GM19397 (cell line): ENCODE measurements around the gene TLX2.

Experiments
- ATAC-seq: cut with Tn5 transposase; IDR thresholded peaks from one replicate; pipeline ENCODE4 v1.9.1; 2021; ENCODE audit warnings: mild to moderate bottlenecking, moderate library complexity; ENCODE audit not compliant: unreplicated experiment

The TLX2 gene

DNA sequence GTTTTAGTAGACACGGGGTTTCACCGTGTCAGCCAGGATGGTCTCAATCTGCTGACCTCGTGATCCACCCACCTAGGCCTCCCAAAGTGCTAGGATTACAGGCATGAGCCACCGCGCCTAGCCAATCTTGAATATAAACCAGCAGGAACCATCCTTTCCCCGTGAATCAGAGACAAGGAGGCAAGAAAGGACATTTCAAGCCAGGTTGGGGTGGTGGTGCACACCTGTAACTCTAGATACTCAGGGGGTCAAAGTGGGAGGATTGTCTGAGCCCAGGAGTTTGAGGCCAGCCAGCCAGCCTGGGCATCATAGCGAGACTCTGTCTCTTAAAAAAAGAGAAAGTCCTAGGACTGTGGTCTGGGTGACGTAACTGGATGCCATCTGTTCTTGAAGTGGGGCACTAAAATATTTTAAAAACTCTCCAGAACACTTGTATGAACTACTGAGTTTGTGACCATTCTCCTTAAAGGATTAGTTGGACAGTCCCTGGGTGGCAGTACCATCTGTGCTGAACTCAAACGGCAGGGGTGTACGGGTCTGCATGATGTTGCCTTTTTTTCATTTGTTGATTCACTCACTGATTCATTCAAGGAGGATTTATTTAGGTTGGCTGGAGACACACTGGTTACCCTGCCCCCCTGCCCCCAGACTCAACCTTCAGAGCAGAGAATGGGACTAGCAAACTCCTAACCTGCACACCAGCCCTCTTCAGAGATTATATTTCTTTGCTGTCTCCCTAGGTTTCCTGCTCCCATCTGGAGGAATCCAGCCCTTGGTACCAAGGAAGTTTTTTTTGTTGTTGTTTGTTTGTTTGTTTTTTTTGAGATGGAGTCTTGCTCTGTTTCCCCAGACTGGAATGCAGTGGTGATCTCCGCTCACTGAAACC lies 2.9 kb upstream of the TLX2 start:
- no peak for ATAC-seq

DNA sequence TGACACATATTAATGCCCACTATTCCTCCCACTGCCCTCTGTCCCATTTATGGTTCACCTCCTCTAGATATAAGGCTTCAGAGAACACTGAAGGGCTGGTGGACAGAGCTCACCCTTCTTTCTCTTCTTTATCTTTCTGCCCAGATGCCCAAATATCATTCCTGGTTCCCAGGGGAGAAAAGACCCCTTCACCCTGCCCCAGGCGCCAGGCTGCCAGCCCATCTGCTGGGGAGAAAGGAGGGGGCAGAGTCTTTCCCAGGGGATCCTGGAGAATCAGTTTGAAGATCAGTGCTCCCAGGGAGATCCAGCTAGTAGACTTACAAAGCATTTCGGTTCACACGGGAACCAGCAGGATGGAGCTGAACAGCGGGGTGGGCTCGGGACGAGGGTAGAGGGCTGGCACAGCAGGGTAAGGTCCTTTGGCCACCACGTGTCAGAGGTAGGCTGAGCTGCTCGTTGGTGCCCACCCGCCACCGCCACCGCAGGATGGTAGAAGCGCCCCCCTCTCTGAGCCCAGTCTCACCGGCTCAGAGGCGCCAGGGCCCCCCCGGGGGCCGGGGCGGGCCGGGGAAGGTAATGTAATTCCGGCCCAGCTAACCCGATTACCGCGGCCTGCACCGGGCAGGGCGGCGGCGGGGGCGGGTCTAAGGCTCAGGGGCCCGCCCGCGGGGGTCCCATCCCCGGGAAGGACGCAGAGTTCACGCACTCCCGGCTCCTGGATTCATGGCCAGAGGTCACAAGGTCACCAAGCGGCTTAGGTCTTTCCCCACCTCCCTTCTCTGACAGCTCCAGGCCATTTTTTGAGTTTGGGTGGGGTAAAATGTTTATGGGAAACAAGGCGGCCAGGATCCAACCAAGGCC lies 1.3 kb upstream of the TLX2 start:
- no peak for ATAC-seq

DNA sequence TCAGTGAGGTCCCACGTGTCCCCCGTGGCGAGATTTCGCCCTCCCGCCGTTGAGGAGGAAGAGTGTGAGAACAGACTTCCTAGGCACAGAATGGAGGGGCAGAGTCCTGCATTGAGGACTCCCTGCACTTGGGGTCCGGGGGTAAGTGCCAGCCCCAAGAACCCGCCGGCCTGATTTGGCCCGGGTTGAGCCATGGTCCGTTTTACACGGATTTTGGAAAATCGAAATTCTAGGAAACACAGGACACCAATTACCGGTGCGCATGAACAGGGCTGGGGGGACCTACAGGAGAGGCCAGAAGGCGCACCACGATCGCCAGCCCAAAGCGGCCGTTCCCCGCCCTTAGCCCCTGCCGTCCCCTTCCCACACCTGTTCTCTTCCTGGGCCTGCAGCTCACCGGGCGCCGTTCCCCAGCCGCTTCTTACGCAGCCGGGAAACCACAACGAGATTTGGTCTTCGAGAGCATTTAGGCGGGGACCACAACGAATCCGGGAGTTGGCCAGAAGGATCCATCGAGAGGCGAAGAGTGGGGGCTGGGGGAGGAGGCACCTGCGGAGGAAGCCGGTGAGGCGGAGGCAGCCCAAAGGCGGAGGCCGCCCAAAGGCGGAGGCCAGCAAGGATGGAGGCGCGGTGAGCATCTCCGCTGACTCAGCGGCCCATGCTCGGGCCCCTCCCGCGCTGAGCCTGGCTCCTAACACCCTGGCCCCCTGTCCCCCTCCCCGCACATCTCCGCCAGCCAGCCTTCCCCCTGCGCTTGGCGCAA lies 464 bp upstream of the TLX2 start:
- ATAC-seq: no peak

DNA sequence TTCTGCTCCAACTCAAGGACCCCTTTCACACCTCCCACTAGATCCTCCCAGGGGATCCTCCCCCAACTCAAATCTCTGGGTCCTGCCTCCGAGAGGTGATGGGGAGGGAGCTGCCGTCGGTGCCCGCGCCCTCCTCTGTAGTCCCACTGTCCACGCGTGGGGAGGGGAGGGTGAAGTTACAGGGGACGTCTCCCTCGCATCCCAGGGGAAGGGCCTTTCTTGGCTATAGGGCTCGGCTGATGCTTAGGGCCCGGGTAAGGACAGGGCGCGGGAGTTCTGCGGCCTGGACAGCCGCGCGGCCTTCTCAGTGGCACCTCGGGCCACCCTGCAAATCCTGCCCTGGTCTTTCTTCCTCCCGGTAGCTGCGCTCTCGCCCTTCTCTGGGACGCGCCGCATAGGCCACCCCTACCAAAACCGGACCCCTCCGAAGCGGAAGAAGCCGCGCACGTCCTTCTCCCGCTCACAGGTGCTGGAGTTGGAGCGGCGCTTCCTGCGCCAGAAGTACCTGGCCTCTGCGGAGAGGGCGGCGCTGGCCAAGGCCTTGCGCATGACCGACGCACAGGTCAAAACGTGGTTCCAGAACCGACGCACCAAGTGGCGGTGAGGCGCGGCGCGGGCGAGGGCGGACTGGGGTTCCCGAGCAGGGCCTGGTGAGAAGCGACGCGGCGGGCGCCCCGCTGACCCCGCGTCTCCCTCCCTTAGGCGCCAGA lies 1.2 kb downstream of the TLX2 start:
- no peak for ATAC-seq

DNA sequence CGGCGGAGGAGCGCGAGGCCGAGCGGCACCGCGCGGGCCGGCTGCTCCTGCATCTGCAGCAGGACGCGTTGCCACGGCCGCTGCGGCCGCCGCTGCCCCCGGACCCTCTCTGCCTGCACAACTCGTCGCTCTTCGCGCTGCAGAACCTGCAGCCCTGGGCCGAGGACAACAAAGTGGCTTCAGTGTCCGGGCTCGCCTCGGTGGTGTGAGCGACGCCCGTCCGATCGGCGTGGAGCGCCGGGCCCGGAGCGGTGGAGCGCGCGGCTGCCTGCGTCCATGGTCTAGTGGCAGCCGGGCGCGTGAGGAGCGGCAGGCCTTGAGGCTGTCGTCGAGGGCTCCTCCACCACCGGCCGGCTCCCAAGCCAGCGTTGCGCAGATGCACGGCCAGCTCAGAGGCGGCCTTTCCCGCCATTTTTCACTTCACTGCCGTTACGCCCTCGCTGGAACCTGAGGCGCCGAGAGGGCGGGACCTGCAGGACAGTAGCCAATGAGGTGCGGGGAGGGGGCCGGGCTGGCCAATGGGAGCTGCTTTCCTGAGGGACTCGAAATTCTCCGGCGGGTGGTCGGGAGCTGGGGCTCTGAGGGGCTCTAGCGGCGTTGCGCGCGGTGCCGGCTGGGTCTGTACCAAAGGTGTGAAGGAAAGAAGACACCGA lies 1.9 kb downstream of the TLX2 start:
- ATAC-seq: peak; percentile 68

DNA sequence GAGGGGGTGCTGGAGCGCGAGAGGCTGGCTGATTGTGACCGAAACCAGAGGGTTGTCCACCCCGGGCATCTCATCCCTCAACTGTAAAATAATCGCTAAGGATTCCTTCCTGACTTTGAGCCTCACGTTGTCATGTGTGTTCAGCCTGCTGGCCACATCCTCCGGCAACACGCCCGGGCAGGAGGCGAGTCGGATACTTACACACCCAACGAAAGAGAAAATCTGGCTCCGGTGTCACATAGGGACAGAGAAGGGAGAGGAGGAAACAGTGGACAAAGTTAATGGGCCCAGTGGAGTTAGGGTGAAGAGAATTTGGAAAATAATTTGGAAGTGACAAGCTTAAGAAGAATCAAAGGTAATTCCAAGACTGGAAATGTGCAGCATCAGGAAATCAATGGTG lies 2.4 kb downstream of the TLX2 start:
- ATAC-seq: no peak

DNA sequence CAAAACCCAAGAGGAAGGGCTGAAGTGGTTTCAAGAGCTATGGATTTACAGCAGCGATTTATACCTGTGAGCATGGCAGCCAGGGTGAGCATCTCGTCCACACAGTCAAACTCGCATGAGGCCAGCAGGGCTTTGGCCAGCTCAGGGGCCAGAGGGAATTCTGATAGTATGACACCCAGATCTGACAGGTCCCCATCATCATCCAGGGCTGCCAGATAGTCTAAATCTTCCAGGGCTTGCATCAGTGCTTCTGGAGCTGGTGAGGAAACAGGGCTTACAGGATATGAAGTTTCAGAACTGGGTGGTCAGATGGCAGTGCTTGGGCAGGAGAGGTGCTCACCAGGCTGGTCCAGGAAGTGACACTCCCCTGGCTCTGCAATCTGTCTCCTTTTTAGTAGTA lies 8.3 kb downstream of the TLX2 start:
- ATAC-seq: no peak

DNA sequence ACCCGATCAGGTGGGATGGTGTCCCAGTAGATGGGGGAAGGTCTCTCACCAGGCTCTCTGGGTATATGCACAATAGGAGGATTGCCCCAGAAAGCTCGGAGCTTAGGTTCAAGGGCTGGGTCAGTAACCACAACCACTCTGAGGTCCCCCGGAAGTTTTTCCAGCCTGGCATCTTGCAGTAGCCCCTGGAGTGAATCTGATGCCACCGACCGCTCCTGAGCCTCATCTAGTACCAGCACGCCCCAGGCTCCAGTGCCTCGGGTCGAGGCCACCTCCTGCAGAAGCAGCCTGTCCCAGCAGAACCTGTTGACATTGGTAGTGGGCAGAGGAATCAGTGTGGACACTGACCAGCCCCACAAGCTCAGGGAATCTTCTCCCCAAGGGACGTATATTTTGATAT lies 9.8 kb downstream of the TLX2 start:
- ATAC-seq: no peak

DNA sequence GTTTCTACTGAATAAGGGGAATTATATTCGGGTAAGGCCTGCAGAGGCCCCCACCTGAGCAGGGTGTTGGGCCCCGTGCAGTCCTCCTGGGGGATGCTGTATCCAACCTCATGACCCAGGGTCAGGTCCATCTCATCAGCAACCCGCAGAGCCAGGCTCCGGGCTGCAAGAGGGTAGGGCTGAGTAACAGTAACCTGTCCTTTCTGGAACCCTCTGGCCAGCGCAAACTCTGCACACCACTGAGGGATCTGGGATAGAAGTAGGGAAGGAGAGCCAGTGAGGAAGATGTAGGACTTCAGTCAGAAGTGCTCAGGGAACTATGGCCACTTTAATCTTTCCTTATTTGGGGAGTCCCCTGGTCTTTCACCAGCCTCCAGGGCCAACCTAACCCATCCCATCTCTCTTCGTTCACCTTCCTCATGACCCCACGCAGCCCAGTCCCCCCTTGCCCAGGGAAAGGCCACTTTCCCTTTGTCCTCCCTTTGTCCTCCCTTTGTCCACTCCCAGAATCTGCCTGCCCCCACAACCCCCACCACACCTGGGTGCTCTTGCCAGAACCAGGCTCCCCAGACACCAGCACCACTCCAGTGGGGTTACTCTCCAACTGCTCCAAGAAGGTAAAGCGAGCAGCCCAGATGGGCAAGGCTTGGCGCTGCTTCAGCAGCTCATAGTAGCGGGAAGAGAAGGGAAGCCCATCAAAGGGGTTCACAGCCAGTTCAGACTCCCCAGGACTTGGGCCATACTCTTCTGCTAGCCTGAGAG lies 10.9 kb downstream of the TLX2 start:
- no peak for ATAC-seq

DNA sequence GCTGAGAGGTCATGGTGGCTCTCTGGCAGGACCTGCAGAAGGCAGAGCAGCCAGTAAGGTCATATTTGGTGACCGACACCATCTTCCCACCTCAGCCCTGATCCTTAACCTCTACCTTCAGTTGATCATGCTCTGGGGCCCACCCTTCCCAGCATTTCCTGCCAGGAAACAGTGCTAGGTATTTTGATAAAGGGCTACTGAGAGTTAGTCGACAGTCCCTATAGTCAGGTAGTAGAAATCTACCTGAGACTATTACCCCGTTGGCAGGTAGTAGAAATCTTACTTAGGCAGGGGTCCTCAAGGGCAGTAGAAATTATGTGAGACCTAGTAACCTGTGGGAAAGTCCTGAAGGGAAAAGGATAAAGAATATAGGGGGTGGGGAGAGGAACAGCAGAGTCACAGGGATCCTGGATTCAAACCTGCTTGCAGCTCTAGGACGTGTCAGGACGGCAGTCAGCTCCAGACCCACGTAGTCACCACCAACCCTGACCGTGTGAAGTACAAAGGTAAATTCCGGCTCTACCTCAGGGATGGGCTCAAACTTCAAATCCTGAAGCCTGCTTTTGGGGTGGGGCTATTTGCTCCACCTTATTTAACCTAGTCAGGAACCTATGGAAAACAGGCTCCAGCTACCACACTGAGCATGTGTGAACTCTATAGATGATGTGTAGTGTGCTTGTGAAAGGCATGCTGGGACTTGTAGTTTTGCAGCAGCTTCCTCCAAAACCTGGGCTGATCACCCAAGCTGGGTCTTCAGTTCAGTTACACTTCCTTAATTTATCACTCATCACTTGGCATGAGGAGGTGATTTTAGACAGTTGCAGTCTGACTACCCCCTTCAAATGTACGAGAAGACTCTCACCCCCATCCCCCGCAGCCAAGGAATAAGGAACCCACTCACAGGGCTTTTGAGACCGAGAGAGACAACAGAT lies 11.7 kb downstream of the TLX2 start, which contains the start of gene DQX1:
Gene DQX1, minus strand, starts transcription at position 515 of the 932 bp plus-strand sequence. Its CDS starts 502 bp downstream, at position 13.
- no peak for ATAC-seq

DNA sequence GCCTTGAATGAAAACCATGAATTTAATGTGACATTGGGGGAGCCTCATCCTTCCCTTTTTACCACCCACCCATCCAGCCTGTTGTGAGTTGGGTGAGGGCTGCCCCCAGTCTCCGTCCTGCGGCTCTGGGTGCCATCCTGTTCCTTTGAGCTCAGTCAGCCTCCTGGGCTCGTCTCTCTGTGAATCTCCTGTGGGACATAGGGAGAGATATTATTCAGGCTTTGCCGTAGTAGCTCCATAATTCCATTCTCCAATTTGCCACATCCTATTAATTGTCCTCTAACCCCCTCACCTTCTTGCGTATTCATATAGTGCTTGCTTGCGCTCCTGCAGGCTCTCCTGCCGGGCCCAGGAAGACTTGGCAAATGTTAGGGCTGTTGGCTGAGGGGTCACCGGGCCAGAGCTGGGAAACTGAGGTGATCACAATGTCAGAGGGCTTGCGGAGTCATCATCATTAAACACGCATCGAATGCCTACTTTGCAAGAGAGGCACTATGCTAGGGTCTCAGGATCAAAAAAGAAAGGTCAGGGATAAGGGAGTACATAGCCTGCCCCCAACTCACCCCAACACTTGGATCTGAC lies 12.5 kb downstream of the TLX2 start:
- no peak for ATAC-seq

DNA sequence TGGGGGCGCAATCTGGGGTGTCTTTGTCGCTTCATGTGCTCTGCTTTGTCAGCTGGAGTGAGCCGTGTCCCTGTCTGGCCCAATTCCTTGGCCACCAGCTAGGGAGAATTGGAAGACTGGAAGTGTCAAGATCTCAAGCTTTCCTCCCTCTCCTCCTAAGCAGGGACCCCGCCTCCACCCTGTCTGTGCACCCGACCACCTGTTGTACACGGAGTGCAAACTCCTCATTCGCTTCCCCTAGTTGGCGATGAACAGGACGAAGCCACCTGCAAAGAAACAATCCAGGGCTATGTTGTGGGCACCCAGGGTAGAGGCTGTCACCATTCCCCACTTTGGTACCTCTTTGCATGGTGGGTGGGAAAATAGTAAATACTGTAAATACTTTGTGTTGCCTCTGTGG lies 13.5 kb downstream of the TLX2 start:
- ATAC-seq: no peak

DNA sequence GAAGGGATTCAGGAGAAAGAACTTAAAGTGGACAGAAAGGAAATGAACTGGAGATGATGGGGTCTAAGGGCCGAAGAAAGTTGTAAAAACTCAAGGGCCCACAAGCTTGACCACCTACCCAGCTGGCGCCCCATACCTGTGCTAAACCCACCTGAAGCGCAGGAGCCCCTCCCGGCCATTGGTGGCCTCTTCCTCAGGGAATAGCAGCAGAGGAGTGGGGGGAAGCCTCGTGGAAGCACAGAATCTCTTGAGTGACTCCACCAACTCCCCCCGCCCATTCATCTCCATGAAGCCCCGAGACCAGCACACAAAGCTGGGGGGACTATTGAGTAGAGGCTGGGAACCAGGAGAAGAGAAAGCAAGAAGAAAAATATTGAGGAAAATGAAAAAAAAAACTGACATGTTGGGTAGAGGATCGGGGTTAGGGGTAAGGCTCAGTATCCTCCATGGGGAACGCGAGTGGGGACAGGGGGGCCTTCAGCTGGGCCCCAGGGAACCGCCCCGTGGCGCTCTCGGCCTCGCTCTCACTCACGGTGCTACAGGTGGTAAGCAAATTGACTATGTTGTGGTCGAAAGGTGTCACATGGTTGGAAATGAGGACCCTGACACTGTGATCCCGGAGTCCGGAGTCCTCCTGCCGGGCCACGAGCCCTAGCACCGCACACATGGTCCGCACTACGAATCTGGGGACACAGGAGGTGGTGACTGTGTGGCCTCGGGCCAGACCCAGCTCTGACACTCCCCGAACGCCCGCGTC lies 14.5 kb downstream of the TLX2 start:
- ATAC-seq: peak; percentile 6

DNA sequence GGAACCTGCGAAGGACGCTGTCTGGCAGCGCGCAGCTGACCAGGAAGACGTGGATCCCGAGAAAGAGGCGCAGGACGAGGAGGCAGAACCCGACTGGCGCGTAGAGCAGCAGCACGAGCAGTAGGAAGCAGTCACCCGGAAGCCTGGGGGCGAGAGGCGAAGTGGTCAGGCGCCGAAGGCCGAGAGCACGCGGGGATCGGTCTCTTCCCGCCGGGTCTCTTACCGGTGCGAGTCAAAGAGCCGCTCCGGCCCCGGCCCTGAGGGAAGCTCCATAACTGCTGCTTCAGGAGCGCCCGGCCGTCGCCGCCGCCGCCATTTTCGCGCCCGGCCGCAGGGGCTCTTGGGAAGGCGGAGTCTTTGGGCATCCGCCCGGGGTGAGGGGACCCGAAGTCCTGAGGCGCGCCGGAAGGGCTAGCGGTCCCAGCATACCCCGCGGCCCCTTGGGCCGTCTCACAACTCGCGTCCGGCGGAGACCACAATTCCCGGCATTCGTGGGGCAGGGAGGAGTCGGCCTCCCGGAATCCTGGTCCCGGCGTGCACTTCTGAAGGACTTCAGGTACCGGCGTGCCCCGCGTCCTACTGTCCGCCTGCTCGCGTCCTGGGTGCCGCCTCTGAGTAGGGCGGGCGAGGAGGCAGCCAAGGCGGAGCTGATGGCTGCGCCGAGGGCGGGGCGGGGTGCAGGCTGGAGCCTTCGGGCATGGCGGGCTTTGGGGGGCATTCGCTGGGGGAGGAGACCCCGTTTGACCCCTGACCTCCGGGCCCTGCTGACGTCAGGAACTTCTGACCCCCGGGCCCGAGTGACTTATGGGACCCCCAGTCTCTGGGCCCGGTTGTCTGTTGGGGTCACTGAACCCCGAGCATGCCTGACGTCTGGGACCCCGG lies 15.3 kb downstream of the TLX2 start, which contains the start of the genes AUP1 and HTRA2:
Gene AUP1, minus strand, starts transcription at position 350 of the 882 bp plus-strand sequence. Its CDS starts 77 bp downstream, at position 273.
Gene HTRA2, plus strand, starts transcription at position 577 of the 882 bp plus-strand sequence. Its CDS starts 74 bp downstream, at position 651.
- peak; percentile 80 for ATAC-seq

DNA sequence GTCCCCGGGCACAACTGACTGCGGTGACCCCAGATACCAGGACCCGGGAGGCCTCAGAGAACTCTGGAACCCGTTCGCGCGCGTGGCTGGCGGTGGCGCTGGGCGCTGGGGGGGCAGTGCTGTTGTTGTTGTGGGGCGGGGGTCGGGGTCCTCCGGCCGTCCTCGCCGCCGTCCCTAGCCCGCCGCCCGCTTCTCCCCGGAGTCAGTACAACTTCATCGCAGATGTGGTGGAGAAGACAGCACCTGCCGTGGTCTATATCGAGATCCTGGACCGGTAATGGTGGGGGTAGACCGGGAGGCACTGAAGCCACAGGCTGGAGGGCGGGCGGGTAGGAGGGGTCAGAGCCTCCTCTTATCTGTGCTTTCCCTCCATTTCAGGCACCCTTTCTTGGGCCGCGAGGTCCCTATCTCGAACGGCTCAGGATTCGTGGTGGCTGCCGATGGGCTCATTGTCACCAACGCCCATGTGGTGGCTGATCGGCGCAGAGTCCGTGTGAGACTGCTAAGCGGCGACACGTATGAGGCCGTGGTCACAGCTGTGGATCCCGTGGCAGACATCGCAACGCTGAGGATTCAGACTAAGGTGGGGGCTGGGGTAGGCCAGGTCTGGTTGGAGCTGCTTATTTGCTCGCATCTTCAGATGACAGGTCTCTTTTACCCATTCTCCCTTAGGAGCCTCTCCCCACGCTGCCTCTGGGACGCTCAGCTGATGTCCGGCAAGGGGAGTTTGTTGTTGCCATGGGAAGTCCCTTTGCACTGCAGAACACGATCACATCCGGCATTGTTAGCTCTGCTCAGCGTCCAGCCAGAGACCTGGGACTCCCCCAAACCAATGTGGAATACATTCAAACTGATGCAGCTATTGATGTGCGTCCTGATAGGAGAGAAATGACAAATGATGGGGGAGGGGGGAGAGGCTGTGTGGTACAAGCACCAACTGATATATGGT lies 16.3 kb downstream of the TLX2 start:
- peak; percentile 30 for ATAC-seq
